ENCODE measurements around the gene GIPC1. TPM values are rescaled to one million over a fixed set of nuclear protein-coding genes. Genes with fewer than 3 reads are reported as not detected.
A peak's percentile ranks its signal among the peaks of the same experiment; 100 is the strongest.

The GIPC1 gene
- total RNA-seq, 1 experiment from 2014 or later = 103 TPM

DNA sequence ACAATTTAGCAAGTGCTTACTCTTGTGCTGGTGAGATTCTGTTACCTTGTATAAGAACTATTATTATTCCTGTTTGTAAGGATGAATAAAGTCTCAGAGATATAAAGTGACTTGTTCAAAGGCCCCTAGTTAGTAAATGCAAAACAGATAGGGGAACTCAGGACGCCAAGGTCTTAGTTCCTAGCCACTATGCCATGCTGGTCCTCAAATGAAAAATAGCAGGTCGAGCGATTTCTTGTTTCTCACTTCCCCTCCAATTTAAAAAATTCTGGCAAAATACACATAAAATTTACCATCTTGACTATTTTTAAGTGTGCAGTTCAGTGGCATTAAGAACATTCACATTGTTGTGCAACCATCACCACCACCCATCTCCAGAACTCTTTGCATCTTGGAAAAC is 34.6 kb upstream of the GIPC1 start:
- ChIA-PET RAD21 (ENCODE audit: low non-redundant PET in 1 of 2, low total read pairs in 2 of 2, uncharacterized antibody in 2 of 2, unreplicated experiment in 2 of 2) (no interaction called here), CTCF (no interaction called here), POLR2A (no interaction called here)
- ATAC-seq = no peak
- Histone ChIP-seq H3K36me3 (ENCODE audit: control insufficient read depth in 1 of 2, insufficient read depth in 2 of 2, low read length in 2 of 2) (0 out of 4 replicates have a peak, but pooled peaks cover 0 to 2% of the 10 kb centered on the region in 2 experiments), H3K79me2 (ENCODE audit: insufficient read depth, low read length) (peaks cover 56% of the 10 kb centered on the region), H3K9me3 (ENCODE audit: control insufficient read depth in 1 of 2, insufficient read depth in 1 of 2, low read depth in 1 of 2, low read length in 2 of 2) (no peaks in the 10 kb centered on the region), H3K4me1 (ENCODE audit: control insufficient read depth in 1 of 2, insufficient read depth in 2 of 2, low read length in 2 of 2) (peaks cover 12 to 48% of the 10 kb centered on the region in 2 experiments), H3K9me2 (ENCODE audit: insufficient read depth) (no peaks in the 10 kb centered on the region), H4K20me1 (ENCODE audit: insufficient read depth) (0 out of 2 replicates have a peak, but pooled peaks cover 5% of the 10 kb centered on the region), H3K9ac (ENCODE audit: low read length) (peak overlapping the region; percentile 80), H2AFZ (ENCODE audit: low read depth, low read length, poor library complexity, severe bottlenecking) (no peak overlapping the region), H3K4me2 (ENCODE audit: low read length) (peak overlapping the region; percentile 80), H3K27me3 (ENCODE audit: insufficient read depth, low read length) (no peaks in the 10 kb centered on the region), H3K27ac (ENCODE audit: low read depth, low read length) (no peak overlapping the region; the same call in 1 of the 2 replicates), H3K4me3 (replicated peaks in 1 of 2; ENCODE audit: low read depth in 1 of 2, low read length in 2 of 2) (peak overlapping the region; percentile 84 to 99)
- no peak for DNase-seq (ENCODE audit: low read depth, low spot score)
- intact Hi-C loops (cut with micrococcal nuclease) = no loop called here
- BruUV-seq (replicated peaks) = no TSS peak
- TF ChIP-seq FOSL1 (IDR thresholded peaks at IDR 0.05; ENCODE audit: low read depth) = no peak
- TF ChIP-seq SIN3A (IDR thresholded peaks at IDR 0.05; ENCODE audit: low read depth) = no peak
- no peak for TF ChIP-seq POLR2A (IDR thresholded peaks at IDR 0.05; ENCODE audit: borderline replicate concordance, extremely low read depth, insufficient read depth, insufficient read length)
- no peak for TF ChIP-seq ZNF274 (IDR thresholded peaks at IDR 0.05; ENCODE audit: low read depth, low read length)
- no peak for TF ChIP-seq SP1 (IDR thresholded peaks at IDR 0.05; ENCODE audit: low read depth)
- no peak for TF ChIP-seq ZFX (IDR thresholded peaks at IDR 0.05)
- no peak for TF ChIP-seq RAD21 (IDR thresholded peaks at IDR 0.05; ENCODE audit: low read depth)
- no peak for TF ChIP-seq REST (IDR thresholded peaks at IDR 0.05; ENCODE audit: low read depth)
- no peak for TF ChIP-seq CTCF (IDR thresholded peaks at IDR 0.05 in 2 of 3, conservative IDR thresholded peaks at IDR 0.05 in 1 of 3; ENCODE audit: borderline replicate concordance in 1 of 3, insufficient read depth in 1 of 3, low read depth in 2 of 3, low read length in 2 of 3)
- no peak for TF ChIP-seq CEBPB (IDR thresholded peaks at IDR 0.05; ENCODE audit: low read depth)

Measured in HCT116 (cell line).